H1 (cell line): ENCODE measurements around the gene MAGI2. TPM values are rescaled to one million over a fixed set of nuclear protein-coding genes. Genes with fewer than 3 reads are reported as not detected.

ENCODE experiments used
- CTCF ChIA-PET: fragments of 300-600 bp; sonication (Branson Sonifier 250); formaldehyde crosslinking; loops from one replicate; lab custom pipeline; 2021; ENCODE audit not compliant: partially characterized antibody; lab: Charles Lee
- POLR2A ChIA-PET: fragments of 300-600 bp; sonication (Branson Sonifier 250); formaldehyde crosslinking; loops from one replicate; lab custom pipeline; 2021; ENCODE audit warnings: inconsistent platforms; ENCODE audit not compliant: partially characterized antibody; lab: Charles Lee
- DNase-seq, 2 experiments: peaks; one replicate each; pipeline versions ENCODE4 v3.0.0 to v3.0.0-alpha.2; 2010 to 2022; ENCODE audit warnings: low spot score in 2 of 2, low read depth in 1 of 2, mixed read lengths in 1 of 2
- FAIRE-seq: peaks from 2 replicates; lab custom pipeline; 2011; peaks lifted over from hg19 to GRCh38; lab: Jason Lieb, UNC
- H2AFZ ChIP-seq: 2 replicates; pipeline ENCODE4 v1.8.1; 2012; ENCODE audit warnings: low read length, inconsistent platforms
- H2AK5ac ChIP-seq: 2 replicates; pipeline ENCODE4 v1.6.1; 2013; ENCODE audit warnings: low read depth, low read length
- H2BK120ac ChIP-seq: replicated peaks from 2 replicates; pipeline ENCODE3; 2013; ENCODE audit warnings: low read depth, low read length, inconsistent platforms
- H2BK12ac ChIP-seq: 2 replicates; pipeline ENCODE4 v1.6.1; 2013; ENCODE audit warnings: low read depth, low read length
- H2BK15ac ChIP-seq: 2 replicates; pipeline ENCODE4 v1.6.1; 2013; ENCODE audit warnings: low read length
- H2BK20ac ChIP-seq: 2 replicates; pipeline ENCODE4 v1.6.1; 2013; ENCODE audit warnings: low read length
- H2BK5ac ChIP-seq: 2 replicates; pipeline ENCODE4 v1.6.1; 2013; ENCODE audit warnings: low read depth, low read length
- H3K14ac ChIP-seq: 2 replicates; pipeline ENCODE4 v1.6.1; 2013; ENCODE audit warnings: inconsistent platforms; ENCODE audit not compliant: insufficient read length
- H3K18ac ChIP-seq: 2 replicates; pipeline ENCODE4 v1.6.1; 2013; ENCODE audit warnings: low read length; ENCODE audit errors: extremely low read depth
- H3K23ac ChIP-seq: 2 replicates; pipeline ENCODE4 v1.6.1; 2013; ENCODE audit warnings: inconsistent platforms; ENCODE audit not compliant: insufficient read length
- H3K23me2 ChIP-seq: 2 replicates; pipeline ENCODE4 v1.6.1; 2013; ENCODE audit warnings: low read depth, low read length
- H3K27ac ChIP-seq: 2 replicates; pipeline ENCODE4 v1.6.1; 2011; ENCODE audit warnings: low read depth, low read length, inconsistent platforms
- H3K27me3 ChIP-seq, 4 experiments: replicated peaks in 1 of 4; 1 replicate in 1 of 4; 2 replicates in 3 of 4; pipeline versions ENCODE4 v1.6.1 to v1.8.1; 2011 to 2013; ENCODE audit warnings: low read length in 3 of 4, mild to moderate bottlenecking in 3 of 4, inconsistent platforms in 2 of 4, mixed read lengths in 2 of 4, moderate library complexity in 1 of 4; ENCODE audit not compliant: control insufficient read depth in 3 of 4, insufficient read depth in 3 of 4; ENCODE audit errors: extremely low read depth in 1 of 4
- H3K36me3 ChIP-seq, 4 experiments: 2 replicates each; pipeline versions ENCODE4 v1.6.1 to v1.8.1; 2011 to 2013; ENCODE audit warnings: mild to moderate bottlenecking in 4 of 4, low read length in 3 of 4, moderate library complexity in 2 of 4, control low read depth in 1 of 4, inconsistent platforms in 1 of 4; ENCODE audit not compliant: insufficient read depth in 4 of 4, control insufficient read depth in 2 of 4
- H3K4ac ChIP-seq: replicated peaks from 2 replicates; pipeline ENCODE3; 2013; ENCODE audit warnings: low read length, low read depth, mixed read lengths, inconsistent platforms; ENCODE audit not compliant: insufficient read length
- H3K4me1 ChIP-seq, 4 experiments: replicated peaks in 1 of 4; 1 replicate in 1 of 4; 2 replicates in 3 of 4; pipeline versions ENCODE4 v1.6.1 to v1.8.1; 2011 to 2013; ENCODE audit warnings: low read length in 3 of 4, inconsistent platforms in 2 of 4, mixed read lengths in 1 of 4; ENCODE audit not compliant: insufficient read depth in 4 of 4, control insufficient read depth in 3 of 4
- H3K4me2 ChIP-seq, 2 experiments: 2 replicates each; pipeline versions ENCODE4 v1.6.1 to v1.8.1; 2011 to 2013; ENCODE audit warnings: low read depth in 2 of 2, low read length in 2 of 2, control low read depth in 1 of 2, inconsistent platforms in 1 of 2, mild to moderate bottlenecking in 1 of 2; ENCODE audit not compliant: insufficient read depth in 1 of 2
- H3K4me3 ChIP-seq, 4 experiments: fragments of 200-600, 300-600 bp in 1 of 4; sonication (generic), shearing (Covaris generic), sonication (Bioruptor Twin) in 1 of 4; 2 replicates each; pipeline versions ENCODE4 v1.5.1 to v1.8.1; 2011 to 2016; ENCODE audit warnings: low read length in 4 of 4, low read depth in 3 of 4, control low read depth in 2 of 4, inconsistent platforms in 2 of 4, mild to moderate bottlenecking in 2 of 4, mixed read lengths in 1 of 4, moderate library complexity in 1 of 4; ENCODE audit not compliant: insufficient read depth in 2 of 4; ENCODE audit errors: extremely low read depth in 1 of 4
- H3K56ac ChIP-seq: replicated peaks from 2 replicates; pipeline ENCODE3; 2013; ENCODE audit warnings: low read depth, mild to moderate bottlenecking, mixed read lengths, low read length, inconsistent platforms; ENCODE audit not compliant: insufficient read length
- H3K79me1 ChIP-seq: 2 replicates; pipeline ENCODE4 v1.6.1; 2013; ENCODE audit warnings: low read depth, low read length, control low read depth
- H3K79me2 ChIP-seq, 2 experiments: 2 replicates each; pipeline versions ENCODE4 v1.6.1 to v1.8.1; 2012 to 2013; ENCODE audit warnings: low read length in 2 of 2, mild to moderate bottlenecking in 2 of 2, inconsistent platforms in 1 of 2; ENCODE audit not compliant: insufficient read depth in 2 of 2, control insufficient read depth in 1 of 2
- H3K9ac ChIP-seq, 4 experiments: replicated peaks in 1 of 4; 1 replicate in 1 of 4; 2 replicates in 3 of 4; pipeline versions ENCODE4 v1.6.1 to v1.8.1; 2011 to 2013; ENCODE audit warnings: low read depth in 3 of 4, low read length in 3 of 4, control low read depth in 2 of 4, mild to moderate bottlenecking in 2 of 4, moderate library complexity in 2 of 4, inconsistent platforms in 1 of 4; ENCODE audit errors: extremely low read depth in 1 of 4
- H3K9me3 ChIP-seq, 2 experiments: 2 replicates each; pipeline versions ENCODE4 v1.6.1 to v1.8.1; 2012 to 2013; ENCODE audit warnings: mild to moderate bottlenecking in 2 of 2, moderate library complexity in 2 of 2, control low read depth in 1 of 2, inconsistent platforms in 1 of 2, low read depth in 1 of 2, low read length in 1 of 2, mixed read lengths in 1 of 2; ENCODE audit not compliant: insufficient read depth in 2 of 2
- H4K20me1 ChIP-seq, 2 experiments: replicated peaks in 1 of 2; 2 replicates each; pipeline versions ENCODE3 to v1.8.1; 2011 to 2013; ENCODE audit warnings: inconsistent platforms in 2 of 2, low read length in 2 of 2, mild to moderate bottlenecking in 1 of 2; ENCODE audit not compliant: insufficient read depth in 2 of 2, control insufficient read depth in 1 of 2
- H4K5ac ChIP-seq: 2 replicates; pipeline ENCODE4 v1.6.1; 2013; ENCODE audit warnings: low read length, low read depth, mixed read lengths, inconsistent platforms; ENCODE audit not compliant: insufficient read length
- H4K8ac ChIP-seq: 2 replicates; pipeline ENCODE4 v1.8.0; 2013; ENCODE audit warnings: mild to moderate bottlenecking, moderate library complexity, low read length, inconsistent platforms; ENCODE audit not compliant: insufficient read depth; ENCODE audit errors: extremely low read depth
- H4K91ac ChIP-seq: replicated peaks from 2 replicates; pipeline ENCODE3; 2013; ENCODE audit warnings: low read length, mixed read lengths, inconsistent platforms; ENCODE audit not compliant: insufficient read length
- ASH2L ChIP-seq: fragments of 200-600, 300-600 bp; sonication (generic); IDR thresholded peaks from one replicate; pipeline ENCODE4 v1.7.1; 2017; ENCODE audit warnings: low read length
- BACH1 ChIP-seq: IDR thresholded peaks from 2 replicates; pipeline ENCODE4 v1.6.1; 2012; ENCODE audit warnings: low read length, improper control_type of control experiment
- EP300 ChIP-seq, 2 experiments: IDR thresholded peaks; 1 replicate in 1 of 2; 2 replicates in 1 of 2; pipeline ENCODE4 v1.6.1; 2011 to 2012; ENCODE audit warnings: low read depth in 2 of 2, low read length in 2 of 2, mild to moderate bottlenecking in 2 of 2, borderline replicate concordance in 1 of 2, inconsistent platforms in 1 of 2, moderate library complexity in 1 of 2
- FOSL1 ChIP-seq: IDR thresholded peaks from 2 replicates; pipeline ENCODE4 v1.6.1; 2011; ENCODE audit warnings: mild to moderate bottlenecking, low read depth, low read length, moderate library complexity; ENCODE audit not compliant: insufficient read depth
- KDM5A ChIP-seq: fragments of 200-600 bp; IDR thresholded peaks from 2 replicates; pipeline ENCODE4 v1.7.1; 2012; ENCODE audit warnings: mild to moderate bottlenecking, low read length, inconsistent platforms, mixed read lengths
- MAX ChIP-seq: IDR thresholded peaks from 2 replicates; pipeline ENCODE4 v1.6.1; 2012; ENCODE audit warnings: inconsistent platforms
- PHF8 ChIP-seq: fragments of 200-600 bp; sonication (generic); conservative IDR thresholded peaks from 2 replicates; pipeline ENCODE4 v1.7.1; 2012; ENCODE audit warnings: low read depth, mild to moderate bottlenecking, inconsistent platforms, low read length, moderate library complexity
- POLR2AphosphoS5 ChIP-seq: IDR thresholded peaks from 2 replicates; pipeline ENCODE4 v1.6.1; 2011; ENCODE audit warnings: low read depth, low read length
- RAD21 ChIP-seq, 2 experiments: IDR thresholded peaks in 1 of 2; conservative IDR thresholded peaks in 1 of 2; 2 replicates each; pipeline ENCODE4 v1.6.1; 2011; ENCODE audit warnings: low read depth in 2 of 2, low read length in 2 of 2, improper control_type of control experiment in 1 of 2, inconsistent platforms in 1 of 2, mild to moderate bottlenecking in 1 of 2, moderate library complexity in 1 of 2
- SRF ChIP-seq: IDR thresholded peaks from 2 replicates; pipeline ENCODE4 v1.6.1; 2011; ENCODE audit warnings: mild to moderate bottlenecking, low read depth, low read length, moderate library complexity
- TBP ChIP-seq: IDR thresholded peaks from 2 replicates; pipeline ENCODE4 v1.6.1; 2011; ENCODE audit warnings: low read depth, low read length, improper control_type of control experiment
- USF2 ChIP-seq: IDR thresholded peaks from 2 replicates; pipeline ENCODE4 v1.6.1; 2011; ENCODE audit warnings: low read length, improper control_type of control experiment
- ZNF274 ChIP-seq: IDR thresholded peaks from 2 replicates; pipeline ENCODE4 v1.7.0; 2012; ENCODE audit warnings: low read length, borderline replicate concordance; ENCODE audit errors: extremely low read depth
- WGBS, 2 experiments: shearing (Covaris generic) in 1 of 2; methylation state at CpG; one replicate each; pipeline versions ENCODE4 v1.1.6 to v1.1.7; 2013 to 2015; ENCODE audit warnings: low lambda C conversion rate in 2 of 2, mixed read lengths in 2 of 2, inconsistent platforms in 1 of 2, low coverage in 1 of 2, missing lambda C conversion rate in 1 of 2; ENCODE audit not compliant: insufficient replicate concordance in 2 of 2, insufficient coverage in 1 of 2, insufficient read length in 1 of 2; ENCODE audit errors: extremely low coverage in 1 of 2, missing lambda C conversion rate in 1 of 2; 5-methylcytosine and 5-hydroxymethylcytosine counted together
- polyA plus RNA-seq, 7 experiments: library from polyadenylated mRNA; depleted of rRNA in 3 of 7; stranded (reverse) in 5 of 7; unstranded in 2 of 7; fragments of >200 nt in 5 of 7; fragments of 200-250 nt in 2 of 7; gene quantifications; 1 replicate in 5 of 7; 2 replicates in 1 of 7; 4 replicates in 1 of 7; pipeline versions ENCODE4 v1.2.1 to v1.2.3, GENCODE V29; 2011 to 2013; ENCODE audit warnings: missing spikeins in 2 of 7, mixed read lengths in 2 of 7
- total RNA-seq: library from RNA; stranded (reverse); fragmentation: NEBNext Ultra II Directional; extraction: Animal tissue kit (Norgen Biotek cat#: 25700); gene quantifications from 2 replicates; pipeline ENCODE4 v1.2.1, GENCODE V29; 2021

MAGI2 gene
- total and polyA plus RNA-seq, 2 of the 8 experiments (the other 6 are each of a cell fraction or from before 2014, with no cell fraction given): 6.0 to 27.3 TPM

GRCh38 chr7:79312022-79312421 is 141.4 kb downstream of the MAGI2 start:
- Histone ChIP-seq H3K56ac (no peak overlapping the region), H3K36me3 (no peaks in the 10 kb centered on the region), H2BK15ac (no peak overlapping the region), H4K8ac (no peak overlapping the region), H3K4me1 (no peaks in the 10 kb centered on the region), H3K9ac (no peak overlapping the region), H2BK12ac (no peak overlapping the region), H3K23me2 (no peaks in the 10 kb centered on the region), H3K9me3 (no peaks in the 10 kb centered on the region), H3K4me2 (no peak overlapping the region), H3K27ac (no peak overlapping the region)
- CTCF ChIA-PET: interaction anchor here (1.3 to 1.6 kb wide), 3 partner anchors 11 to 14 kb away, joined by 4 to 7 read pairs (median 4); no protein-coding TSS in a partner anchor
- TF ChIP-seq ASH2L: no peak
- no peak for TF ChIP-seq RAD21 (IDR thresholded peaks at IDR 0.05 in 1 of 2, conservative IDR thresholded peaks at IDR 0.05 in 1 of 2; ENCODE audit: low read depth in 2 of 2, low read length in 2 of 2)
- TF ChIP-seq ZNF274: no peak
- no peak for TF ChIP-seq TBP
- TF ChIP-seq KDM5A: no peak
- TF ChIP-seq MAX: no peak
- TF ChIP-seq PHF8: no peak
- TF ChIP-seq SRF: no peak
- TF ChIP-seq BACH1: no peak
- no peak for TF ChIP-seq POLR2AphosphoS5
- no peak for TF ChIP-seq EP300 (IDR thresholded peaks at IDR 0.05; ENCODE audit: borderline replicate concordance in 1 of 2, low read depth in 2 of 2, low read length in 2 of 2)
- TF ChIP-seq USF2: no peak
- TF ChIP-seq FOSL1: no peak
- TF ChIP-seq, all 59 proteins: peak for 0
- Histone ChIP-seq H2BK120ac (no peak overlapping the region), H3K4me3 (no peak overlapping the region), H3K27me3 (no peaks in the 10 kb centered on the region), H3K4ac (no peak overlapping the region), H2AFZ (no peak overlapping the region), H4K20me1 (no peaks in the 10 kb centered on the region), H4K5ac (no peak overlapping the region), H3K18ac (no peak overlapping the region), H2AK5ac (no peak overlapping the region), H3K23ac (no peak overlapping the region), H3K79me2 (no peaks in the 10 kb centered on the region), H3K14ac (no peak overlapping the region), H4K91ac (no peak overlapping the region), H2BK5ac (no peak overlapping the region), H2BK20ac (no peak overlapping the region), H3K79me1 (no peaks in the 10 kb centered on the region)
- 90% methylated on average over 3 of the region's 3 CpGs; no CpG with 5 or more reads in 1 of the 2 experiments for WGBS, 2 experiments
- DNase-seq (no peak), FAIRE-seq (no peak)
- POLR2A ChIA-PET: no interaction called here
